Naive B cell (primary cell): ENCODE results near the gene MAP2. TPM values are rescaled to one million over a fixed set of nuclear protein-coding genes. Genes with fewer than 3 reads are reported as not detected.

Experiments
- ATAC-seq, 2 donors: fragments of 150-1000 bp; cut with Tn5 transposase; 2 replicates each; pipeline ENCODE4 v1.10.0; 2021; ENCODE audit warnings: low read depth in 2 of 2, mild to moderate bottlenecking in 2 of 2, moderate library complexity in 2 of 2
- DNase-seq: peaks from one replicate; pipeline ENCODE4 v3.0.0; 2022
- H3K27ac Mint-ChIP-seq, 6 donors: one replicate each; pipeline ENCODE4 v1.8.0; 2020 to 2022; ENCODE audit warnings: mild to moderate bottlenecking in 6 of 6, mixed read lengths in 6 of 6, moderate library complexity in 5 of 6, inconsistent platforms in 2 of 6
- H3K27me3 Mint-ChIP-seq, 3 donors: one replicate each; pipeline ENCODE4 v1.8.0; 2021 to 2022; ENCODE audit warnings: mixed read lengths in 3 of 3, mild to moderate bottlenecking in 1 of 3
- H3K36me3 Mint-ChIP-seq, 2 donors: one replicate each; pipeline ENCODE4 v1.8.0; 2020 to 2022; ENCODE audit warnings: mixed read lengths in 2 of 2, inconsistent platforms in 1 of 2, mild to moderate bottlenecking in 1 of 2
- H3K4me1 Mint-ChIP-seq, 3 donors: one replicate each; pipeline ENCODE4 v1.8.0; 2020 to 2022; ENCODE audit warnings: mixed read lengths in 3 of 3, inconsistent platforms in 1 of 3, mild to moderate bottlenecking in 1 of 3, moderate library complexity in 1 of 3
- H3K4me3 Mint-ChIP-seq, 8 donors: one replicate each; pipeline ENCODE4 v1.8.0; 2020 to 2022; ENCODE audit warnings: mild to moderate bottlenecking in 8 of 8, mixed read lengths in 8 of 8, moderate library complexity in 8 of 8, inconsistent platforms in 2 of 8
- H3K9me3 Mint-ChIP-seq, 7 donors: one replicate each; pipeline ENCODE4 v1.8.0; 2020 to 2022; ENCODE audit warnings: mixed read lengths in 7 of 7, mild to moderate bottlenecking in 5 of 7, inconsistent platforms in 2 of 7, moderate library complexity in 1 of 7
- polyA plus RNA-seq, 6 donors: library from polyadenylated mRNA; unstranded; fragments of 300-500 nt; fragmentation: Illumina TruSeq; gene quantifications; one replicate each; pipeline ENCODE4 v1.2.3, GENCODE V29; 2021; ENCODE audit warnings: low read depth in 6 of 6

Gene MAP2
- polyA plus RNA-seq, 6 donors from 2014 or later: 2.7 to 10.1 (median 6.3) TPM

DNA sequence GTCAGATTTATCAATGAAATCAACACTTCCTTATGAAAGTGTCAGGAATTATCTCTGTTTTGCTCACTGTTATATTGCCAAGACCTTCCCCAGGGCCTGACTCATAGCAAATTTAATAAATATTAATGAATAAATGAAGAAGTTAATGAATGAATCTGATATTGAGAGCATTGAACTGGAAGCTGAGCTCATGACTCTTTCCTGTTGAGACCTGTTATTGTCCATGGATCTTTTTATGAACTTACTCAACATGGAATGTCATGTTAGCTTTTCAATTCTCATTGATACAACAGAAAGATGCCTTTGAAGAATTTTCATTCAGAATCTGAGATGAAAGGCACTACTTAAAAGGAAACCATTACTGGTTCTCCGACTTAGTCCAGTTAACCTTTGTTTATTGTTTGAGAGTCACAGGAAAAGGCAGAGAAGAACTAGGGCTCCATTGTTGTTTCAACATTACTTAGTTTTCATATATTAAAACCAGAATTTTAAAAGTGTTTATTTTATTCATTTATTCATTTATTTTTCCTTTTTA lies 257.4 kb downstream of the MAP2 start:
- Mint-ChIP-seq H3K27me3 (peaks cover 0 to 2% (median 0%) of the 10 kb centered on the region in 3 donors), H3K4me3 (no peak overlapping the region), H3K27ac (no peak overlapping the region), H3K4me1 (no peaks in the 10 kb centered on the region), H3K9me3 (peaks cover 0 to under 1% (median 0%) of the 10 kb centered on the region in 7 donors), H3K36me3 (no peaks in the 10 kb centered on the region)
- DNase-seq (no peak), ATAC-seq (no peak)

DNA sequence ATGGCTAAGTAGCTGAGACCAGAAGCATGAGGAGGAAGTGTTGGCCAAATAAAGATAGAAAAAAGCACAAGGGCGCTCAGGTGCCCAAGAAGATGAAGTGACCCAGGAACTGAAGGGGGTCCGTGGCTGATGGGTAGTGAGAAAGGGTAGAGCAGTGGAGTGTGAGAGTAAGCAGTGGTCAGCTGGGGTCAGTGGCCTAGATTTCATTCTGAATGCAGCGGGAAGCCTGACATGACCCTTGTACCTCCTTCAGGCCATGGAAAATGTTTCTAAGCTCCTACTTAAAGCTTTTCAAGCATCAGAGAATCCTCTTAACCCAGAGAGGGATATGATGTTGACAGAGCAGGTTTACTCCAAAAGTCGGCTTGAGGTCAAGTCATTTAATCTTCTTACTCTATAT lies 258.8 kb downstream of the MAP2 start:
- no peak for ATAC-seq
- H3K27me3 Mint-ChIP-seq: no peaks in the 10 kb centered on the region
- no peak for DNase-seq
- no peak overlapping the region for H3K27ac Mint-ChIP-seq
- H3K9me3 Mint-ChIP-seq: no peaks in the 10 kb centered on the region
- no peak overlapping the region for H3K4me3 Mint-ChIP-seq
- no peaks in the 10 kb centered on the region for H3K4me1 Mint-ChIP-seq
- H3K36me3 Mint-ChIP-seq: no peaks in the 10 kb centered on the region

DNA sequence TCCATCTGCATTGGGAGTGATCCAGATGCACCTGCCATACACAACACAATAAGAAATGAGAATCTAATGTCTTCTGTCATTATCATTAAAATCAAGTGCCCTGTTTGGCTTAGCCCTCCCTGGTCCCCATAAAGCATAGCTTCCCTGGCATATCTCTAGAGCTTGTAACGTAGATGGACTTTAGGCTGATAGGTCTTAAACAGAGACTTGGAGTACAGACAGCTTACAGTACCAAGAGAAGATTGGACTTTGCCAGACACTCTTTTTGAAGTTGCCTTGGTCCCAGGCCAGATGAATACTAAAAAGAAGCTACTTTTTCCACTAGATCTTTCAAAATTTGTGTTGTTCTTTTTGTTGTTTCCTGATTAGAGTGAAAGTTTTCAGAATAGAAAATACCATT lies 261.5 kb downstream of the MAP2 start:
- H3K4me1 Mint-ChIP-seq: no peaks in the 10 kb centered on the region
- H3K9me3 Mint-ChIP-seq: no peaks in the 10 kb centered on the region
- no peak for DNase-seq
- no peak for ATAC-seq
- H3K27me3 Mint-ChIP-seq: no peaks in the 10 kb centered on the region
- no peak overlapping the region for H3K27ac Mint-ChIP-seq
- no peaks in the 10 kb centered on the region for H3K36me3 Mint-ChIP-seq
- no peak overlapping the region for H3K4me3 Mint-ChIP-seq

- no peak overlapping the region for H3K4me3 Mint-ChIP-seq
- H3K4me1 Mint-ChIP-seq: no peaks in the 10 kb centered on the region
- DNase-seq: no peak
- no peak for ATAC-seq
- no peaks in the 10 kb centered on the region for H3K27me3 Mint-ChIP-seq
- H3K27ac Mint-ChIP-seq: no peak overlapping the region
- H3K36me3 Mint-ChIP-seq: no peaks in the 10 kb centered on the region
- H3K9me3 Mint-ChIP-seq: no peaks in the 10 kb centered on the region
Observed at GRCh38 chr2:209685963-209686362, 262.1 kb downstream of the MAP2 start.

- no peaks in the 10 kb centered on the region for H3K27me3 Mint-ChIP-seq
- ATAC-seq (no peak), DNase-seq (no peak)
- no peaks in the 10 kb centered on the region for H3K4me1 Mint-ChIP-seq
- no peaks in the 10 kb centered on the region for H3K36me3 Mint-ChIP-seq
- H3K4me3 Mint-ChIP-seq: no peak overlapping the region
- H3K9me3 Mint-ChIP-seq: no peaks in the 10 kb centered on the region
- no peak overlapping the region for H3K27ac Mint-ChIP-seq
Observed at GRCh38 chr2:209686448-209686847, 262.6 kb downstream of the MAP2 start.

- no peak for DNase-seq
- Mint-ChIP-seq H3K4me1 (no peaks in the 10 kb centered on the region), H3K4me3 (no peak overlapping the region), H3K27ac (peak overlapping the region in 1 of 6 donors; percentile 8), H3K9me3 (no peaks in the 10 kb centered on the region), H3K36me3 (no peaks in the 10 kb centered on the region), H3K27me3 (no peaks in the 10 kb centered on the region)
- ATAC-seq: no peak
Observed at GRCh38 chr2:209687323-209687969, 263.6 kb downstream of the MAP2 start.

- no peaks in the 10 kb centered on the region for H3K36me3 Mint-ChIP-seq
- H3K27me3 Mint-ChIP-seq: no peaks in the 10 kb centered on the region
- H3K27ac Mint-ChIP-seq: no peak overlapping the region
- no peak overlapping the region for H3K4me3 Mint-ChIP-seq
- ATAC-seq (no peak), DNase-seq (no peak)
- H3K4me1 Mint-ChIP-seq: no peaks in the 10 kb centered on the region
- no peaks in the 10 kb centered on the region for H3K9me3 Mint-ChIP-seq
Observed at GRCh38 chr2:209688385-209688784, 264.5 kb downstream of the MAP2 start.

DNA sequence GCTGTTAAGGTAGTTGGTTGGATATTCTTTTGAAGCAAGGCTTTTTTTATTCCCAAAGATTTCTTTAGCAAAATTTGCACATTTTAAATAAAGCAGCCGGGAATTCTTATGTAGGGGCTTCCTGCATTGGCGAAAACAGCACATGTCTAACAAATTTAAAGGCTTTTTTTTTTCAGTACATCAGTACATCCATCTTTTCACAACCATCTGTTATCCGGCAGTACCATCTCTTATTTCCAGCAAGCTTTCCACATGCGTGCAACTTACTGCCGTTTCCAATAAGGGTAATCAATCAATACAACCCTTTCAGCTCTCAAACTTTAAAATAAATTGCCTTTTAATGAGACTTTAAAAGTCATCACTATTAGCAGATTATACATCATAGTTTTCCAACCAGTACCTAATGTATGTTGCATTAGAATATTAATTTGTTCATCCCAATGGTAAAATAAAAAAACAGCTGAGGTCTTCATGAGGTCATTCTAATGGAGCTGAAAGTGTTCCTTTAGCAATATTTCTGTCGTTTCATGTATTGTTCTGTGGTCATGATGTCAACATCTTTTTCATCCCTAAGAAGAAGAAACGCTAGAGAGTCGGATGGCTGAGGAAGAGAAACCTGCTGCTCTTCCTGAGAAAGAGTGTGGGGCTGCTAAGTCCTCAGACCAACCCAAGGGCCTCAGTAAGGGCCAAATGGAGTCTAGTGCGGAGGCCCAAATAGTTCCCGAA lies 266.3 kb downstream of the MAP2 start:
- no peaks in the 10 kb centered on the region for H3K27me3 Mint-ChIP-seq
- no peak for ATAC-seq
- H3K4me1 Mint-ChIP-seq: peaks cover 0 to 2% (median 0%) of the 10 kb centered on the region in 3 donors

DNA sequence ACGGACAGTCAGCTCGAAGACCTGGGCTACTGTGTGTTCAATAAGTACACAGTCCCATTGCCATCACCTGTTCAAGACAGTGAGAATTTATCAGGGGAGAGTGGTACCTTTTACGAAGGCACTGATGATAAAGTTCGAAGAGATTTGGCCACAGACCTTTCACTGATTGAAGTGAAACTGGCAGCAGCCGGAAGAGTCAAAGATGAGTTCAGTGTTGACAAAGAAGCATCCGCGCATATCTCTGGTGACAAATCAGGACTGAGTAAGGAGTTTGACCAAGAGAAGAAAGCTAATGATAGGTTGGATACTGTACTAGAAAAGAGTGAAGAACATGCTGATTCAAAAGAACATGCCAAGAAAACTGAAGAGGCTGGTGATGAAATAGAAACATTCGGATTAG lies 270.9 kb downstream of the MAP2 start:
- Mint-ChIP-seq H3K9me3 (peaks cover 0 to 5% (median 0%) of the 10 kb centered on the region in 7 donors), H3K27ac (peak overlapping the region in 1 of 6 donors; percentile 37), H3K4me3 (peak overlapping the region in 3 of 8 donors; percentile 0 to 16 (median 12)), H3K36me3 (no peaks in the 10 kb centered on the region), H3K27me3 (no peaks in the 10 kb centered on the region), H3K4me1 (peaks cover 0 to 3% (median 0%) of the 10 kb centered on the region in 3 donors)
- ATAC-seq: no peak
- no peak for DNase-seq

More for the DNA sequence above, 266.3 kb downstream of the MAP2 start:
- DNase-seq: no peak
- Mint-ChIP-seq H3K4me3 (no peak overlapping the region), H3K36me3 (no peaks in the 10 kb centered on the region), H3K9me3 (peaks cover 0 to 5% (median 0%) of the 10 kb centered on the region in 7 donors), H3K27ac (no peak overlapping the region)

DNA sequence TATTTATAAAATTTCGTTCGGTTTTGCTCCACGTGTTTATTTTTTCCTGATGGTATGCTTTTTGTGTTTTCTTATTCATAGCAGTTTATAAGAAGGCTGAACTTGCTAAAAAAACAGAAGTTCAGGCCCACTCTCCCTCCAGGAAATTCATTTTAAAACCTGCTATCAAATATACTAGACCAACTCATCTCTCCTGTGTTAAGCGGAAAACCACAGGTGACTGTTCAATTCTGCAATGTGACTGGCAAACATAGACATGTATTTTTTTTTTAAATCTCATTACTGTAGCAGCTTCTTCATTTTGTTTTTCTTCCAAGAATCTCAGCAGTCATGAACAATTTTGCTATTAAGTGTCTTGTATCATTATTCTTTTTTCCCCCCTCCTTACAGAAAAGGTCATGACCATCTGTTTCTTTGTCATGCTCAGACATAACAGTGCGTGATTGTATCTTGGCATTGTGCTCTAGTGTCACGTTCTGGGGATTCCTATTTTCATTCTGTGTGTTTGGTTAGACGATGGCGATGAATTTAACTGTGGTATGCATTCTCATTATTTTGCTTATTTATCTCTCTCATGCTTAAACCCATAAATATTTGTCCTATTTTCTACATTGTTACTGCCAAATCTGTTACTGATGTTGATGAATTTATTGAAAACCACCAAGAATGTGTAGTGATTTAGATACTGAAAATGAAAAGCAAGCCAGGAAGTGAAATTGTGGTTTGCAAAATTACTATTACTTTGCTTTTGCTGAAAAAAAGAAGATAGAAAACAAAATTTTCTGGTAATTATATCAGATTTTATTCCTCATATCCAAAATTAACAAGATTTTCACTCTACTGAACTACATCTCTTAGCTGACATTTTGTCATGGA lies 273.2 kb downstream of the MAP2 start:
- H3K27me3 Mint-ChIP-seq: no peaks in the 10 kb centered on the region
- H3K27ac Mint-ChIP-seq: peak overlapping the region in 1 of 6 donors; percentile 9
- peak overlapping the region in 1 of 8 donors; percentile 8 for H3K4me3 Mint-ChIP-seq
- DNase-seq: no peak
- H3K36me3 Mint-ChIP-seq: no peaks in the 10 kb centered on the region
- peaks cover 0 to 5% (median 0%) of the 10 kb centered on the region in 7 donors for H3K9me3 Mint-ChIP-seq
- ATAC-seq: no peak
- H3K4me1 Mint-ChIP-seq: peaks cover 0 to 3% (median 0%) of the 10 kb centered on the region in 3 donors

- no peak for DNase-seq
- Mint-ChIP-seq H3K9me3 (no peaks in the 10 kb centered on the region), H3K36me3 (no peaks in the 10 kb centered on the region), H3K27me3 (no peaks in the 10 kb centered on the region), H3K27ac (no peak overlapping the region), H3K4me1 (no peaks in the 10 kb centered on the region), H3K4me3 (no peak overlapping the region)
- ATAC-seq: no peak
Observed at GRCh38 chr2:209702775-209703174, 278.9 kb downstream of the MAP2 start.

- no peak overlapping the region for H3K4me3 Mint-ChIP-seq
- peaks cover 0 to 5% of the 10 kb centered on the region in 2 donors for H3K36me3 Mint-ChIP-seq
- H3K9me3 Mint-ChIP-seq: no peaks in the 10 kb centered on the region
- no peaks in the 10 kb centered on the region for H3K27me3 Mint-ChIP-seq
- no peak overlapping the region for H3K27ac Mint-ChIP-seq
- no peak for ATAC-seq
- DNase-seq: no peak
- H3K4me1 Mint-ChIP-seq: no peaks in the 10 kb centered on the region
Observed at GRCh38 chr2:209713219-209713618, 289.4 kb downstream of the MAP2 start.

GRCh38 chr2:209719034-209719433 lies 295.2 kb downstream of the MAP2 start:
- Mint-ChIP-seq H3K4me3 (no peak overlapping the region), H3K27ac (no peak overlapping the region), H3K4me1 (no peaks in the 10 kb centered on the region), H3K27me3 (no peaks in the 10 kb centered on the region), H3K36me3 (peaks cover 0 to 5% of the 10 kb centered on the region in 2 donors), H3K9me3 (no peaks in the 10 kb centered on the region)
- ATAC-seq: no peak
- DNase-seq: no peak
